ENCODE results near the gene SCN1A. TPM values are rescaled to one million over a fixed set of nuclear protein-coding genes. Genes with fewer than 3 reads are reported as not detected.

SCN1A gene
- total RNA-seq, 4 donors from 2014 or later, result not detected

DNA sequence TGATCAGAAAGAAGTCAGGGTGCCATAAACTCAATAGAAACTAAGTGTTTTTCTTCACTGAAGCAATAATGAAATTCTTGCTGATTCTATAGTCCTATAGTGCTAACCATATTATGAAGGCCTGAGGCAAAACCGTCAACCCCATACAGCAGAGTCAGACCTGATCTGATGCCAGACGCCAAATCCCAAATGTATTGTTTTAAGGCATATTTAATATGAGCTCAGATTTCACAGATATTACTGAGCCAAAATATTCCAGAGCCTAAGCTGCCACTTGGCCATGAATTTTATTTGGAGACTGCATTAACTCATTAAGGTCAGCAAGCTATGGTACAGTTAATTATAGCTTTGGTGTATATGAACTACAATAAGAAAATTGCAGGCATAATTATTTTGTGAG, 53.4 kb downstream of the SCN1A start:
- intact Hi-C loops (cut with DNase I; ENCODE audit: low total_unique reads) (no loop called here), in situ Hi-C loops (cut with MboI; ENCODE audit: low sequenced_read_pairs in 4 of 4) (no loop called here)
- no peaks in the 10 kb centered on the region for H3K27me3 ChIP-seq
- H3K27ac ChIP-seq, result no peak overlapping the region
- H3K4me1 ChIP-seq, result no peaks in the 10 kb centered on the region
- no peak for DNase-seq
- no peak overlapping the region for H3K4me3 ChIP-seq
- no peak for ATAC-seq
- TF ChIP-seq, protein P1, sequence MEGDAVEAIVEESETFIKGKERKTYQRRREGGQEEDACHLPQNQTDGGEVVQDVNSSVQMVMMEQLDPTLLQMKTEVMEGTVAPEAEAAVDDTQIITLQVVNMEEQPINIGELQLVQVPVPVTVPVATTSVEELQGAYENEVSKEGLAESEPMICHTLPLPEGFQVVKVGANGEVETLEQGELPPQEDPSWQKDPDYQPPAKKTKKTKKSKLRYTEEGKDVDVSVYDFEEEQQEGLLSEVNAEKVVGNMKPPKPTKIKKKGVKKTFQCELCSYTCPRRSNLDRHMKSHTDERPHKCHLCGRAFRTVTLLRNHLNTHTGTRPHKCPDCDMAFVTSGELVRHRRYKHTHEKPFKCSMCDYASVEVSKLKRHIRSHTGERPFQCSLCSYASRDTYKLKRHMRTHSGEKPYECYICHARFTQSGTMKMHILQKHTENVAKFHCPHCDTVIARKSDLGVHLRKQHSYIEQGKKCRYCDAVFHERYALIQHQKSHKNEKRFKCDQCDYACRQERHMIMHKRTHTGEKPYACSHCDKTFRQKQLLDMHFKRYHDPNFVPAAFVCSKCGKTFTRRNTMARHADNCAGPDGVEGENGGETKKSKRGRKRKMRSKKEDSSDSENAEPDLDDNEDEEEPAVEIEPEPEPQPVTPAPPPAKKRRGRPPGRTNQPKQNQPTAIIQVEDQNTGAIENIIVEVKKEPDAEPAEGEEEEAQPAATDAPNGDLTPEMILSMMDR (IDR thresholded peaks at IDR 0.05 in 4 of 5, conservative IDR thresholded peaks at IDR 0.05 in 1 of 5), result no peak
- TF ChIP-seq POLR2A (IDR thresholded peaks at IDR 0.05), result no peak
- H3K36me3 ChIP-seq, result no peaks in the 10 kb centered on the region
- no peaks in the 10 kb centered on the region for H3K9me3 ChIP-seq

DNA sequence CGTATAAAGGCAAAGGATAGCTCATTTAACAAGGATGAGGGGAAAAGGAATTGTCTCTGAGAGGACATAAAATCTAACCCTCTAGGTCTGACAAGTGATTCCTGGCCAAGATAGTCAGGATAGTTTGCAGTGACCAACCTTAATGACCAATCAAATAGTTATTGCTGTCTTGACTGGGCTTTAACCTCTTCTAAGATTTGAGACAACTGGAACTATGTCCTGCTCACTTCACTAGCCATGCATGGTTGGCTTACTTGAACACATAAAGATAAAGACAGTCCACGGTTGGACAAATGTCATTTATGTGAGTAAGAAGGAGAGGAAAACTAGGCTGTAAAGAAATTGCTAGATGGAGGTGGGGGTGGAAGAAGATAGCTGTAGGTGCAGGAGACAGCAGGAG, 53.8 kb downstream of the SCN1A start:
- H3K9me3 ChIP-seq, result no peaks in the 10 kb centered on the region
- TF ChIP-seq, protein P1 (IDR thresholded peaks at IDR 0.05 in 4 of 5, conservative IDR thresholded peaks at IDR 0.05 in 1 of 5), result no peak
- no peak for TF ChIP-seq POLR2A (IDR thresholded peaks at IDR 0.05)

DNA sequence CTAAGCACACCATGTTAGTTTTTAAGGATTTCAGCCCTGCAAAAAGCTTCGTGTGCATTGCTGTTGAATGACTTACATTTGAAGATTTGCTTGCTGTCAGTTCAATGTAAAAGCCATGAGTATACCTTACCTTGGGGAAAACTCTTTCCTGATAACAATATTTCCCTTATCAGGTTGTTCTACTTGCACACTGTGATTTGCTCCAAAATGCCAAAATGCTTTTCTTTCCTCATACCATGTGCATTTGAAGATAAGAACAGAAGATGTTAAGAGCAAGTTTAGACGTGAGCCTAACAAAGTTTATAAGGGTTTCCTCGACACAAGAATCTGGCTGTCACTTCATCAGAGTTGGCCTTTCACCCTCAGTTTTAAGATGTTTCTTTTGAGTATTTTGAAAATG, 57.6 kb downstream of the SCN1A start:
- Histone ChIP-seq H3K27ac (no peak overlapping the region), H3K4me3 (no peak overlapping the region), H3K9me3 (no peaks in the 10 kb centered on the region), H3K4me1 (no peaks in the 10 kb centered on the region), H3K27me3 (no peaks in the 10 kb centered on the region), H3K36me3 (no peaks in the 10 kb centered on the region)
- intact Hi-C loops (cut with DNase I; ENCODE audit: low total_unique reads) (no loop called here), in situ Hi-C loops (cut with MboI; ENCODE audit: low sequenced_read_pairs in 4 of 4) (no loop called here)
- no peak for ATAC-seq
- no peak for TF ChIP-seq POLR2A (IDR thresholded peaks at IDR 0.05)
- TF ChIP-seq, protein P1 (IDR thresholded peaks at IDR 0.05 in 4 of 5, conservative IDR thresholded peaks at IDR 0.05 in 1 of 5), result no peak
- DNase-seq, result no peak

More for the DNA sequence above, 53.8 kb downstream of the SCN1A start:
- Histone ChIP-seq H3K27me3 (no peaks in the 10 kb centered on the region), H3K4me1 (no peaks in the 10 kb centered on the region), H3K27ac (no peak overlapping the region), H3K4me3 (no peak overlapping the region), H3K36me3 (no peaks in the 10 kb centered on the region)
- no peak for DNase-seq
- intact Hi-C loops (cut with DNase I; ENCODE audit: low total_unique reads) (no loop called here), in situ Hi-C loops (cut with MboI; ENCODE audit: low sequenced_read_pairs in 4 of 4) (no loop called here)
- ATAC-seq, result no peak

DNA sequence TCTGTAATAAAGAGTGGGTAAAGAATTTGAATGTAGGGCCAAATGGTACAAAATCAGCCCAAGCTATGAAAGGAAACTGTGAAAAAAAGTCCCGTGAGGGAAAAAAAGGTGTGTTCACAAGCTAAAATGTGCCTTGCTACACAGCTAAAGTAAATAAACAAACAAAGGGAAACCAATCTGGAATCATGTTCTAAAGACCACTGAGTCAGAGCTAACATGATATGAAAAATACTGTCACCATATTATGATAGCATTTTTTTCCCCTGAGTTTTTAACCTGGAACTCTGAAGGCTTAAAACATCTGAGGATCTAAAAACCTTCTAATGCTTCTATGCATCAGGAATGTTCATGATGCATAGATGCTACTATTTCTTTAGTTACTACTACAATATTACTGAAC, 58.8 kb downstream of the SCN1A start:
- no peak overlapping the region for H3K4me3 ChIP-seq
- H3K4me1 ChIP-seq, result no peaks in the 10 kb centered on the region
- H3K27me3 ChIP-seq, result no peaks in the 10 kb centered on the region
- intact Hi-C loops (cut with DNase I; ENCODE audit: low total_unique reads) (no loop called here), in situ Hi-C loops (cut with MboI; ENCODE audit: low sequenced_read_pairs in 4 of 4) (no loop called here)
- no peaks in the 10 kb centered on the region for H3K36me3 ChIP-seq
- no peak for TF ChIP-seq POLR2A (IDR thresholded peaks at IDR 0.05)
- TF ChIP-seq, protein P1 (IDR thresholded peaks at IDR 0.05 in 4 of 5, conservative IDR thresholded peaks at IDR 0.05 in 1 of 5), result no peak
- no peaks in the 10 kb centered on the region for H3K9me3 ChIP-seq
- DNase-seq, result no peak
- H3K27ac ChIP-seq, result no peak overlapping the region
- ATAC-seq, result no peak

DNA sequence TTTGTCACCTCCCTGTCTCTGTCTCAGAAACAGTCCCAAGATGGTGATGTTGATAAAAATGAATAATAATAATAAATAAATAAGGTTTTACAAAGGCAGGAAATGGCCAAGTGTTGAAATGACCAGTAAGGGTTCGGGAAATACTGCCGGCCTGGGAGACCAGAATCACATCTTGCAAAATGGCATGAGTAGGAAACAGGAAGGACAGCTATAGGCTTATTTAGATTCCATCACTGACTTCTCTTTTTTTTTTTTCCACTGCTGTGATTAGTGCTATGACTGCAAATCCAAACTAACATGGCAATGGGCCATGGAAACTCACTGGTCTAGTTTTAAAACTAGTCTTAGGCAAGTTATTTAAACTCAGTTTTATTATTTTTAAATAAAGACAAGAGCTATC, 60.6 kb downstream of the SCN1A start:
- in situ Hi-C loops (cut with MboI; ENCODE audit: low sequenced_read_pairs in 4 of 4), result no loop called here
- no peak for TF ChIP-seq POLR2A (IDR thresholded peaks at IDR 0.05)
- TF ChIP-seq, protein P1 (IDR thresholded peaks at IDR 0.05 in 4 of 5, conservative IDR thresholded peaks at IDR 0.05 in 1 of 5), result no peak
- Histone ChIP-seq H3K27ac (no peak overlapping the region), H3K9me3 (no peaks in the 10 kb centered on the region), H3K4me1 (no peaks in the 10 kb centered on the region), H3K27me3 (no peaks in the 10 kb centered on the region), H3K36me3 (no peaks in the 10 kb centered on the region), H3K4me3 (no peak overlapping the region)
- intact Hi-C loops (cut with DNase I; ENCODE audit: low total_unique reads), result no loop called here
- ATAC-seq (no peak), DNase-seq (no peak)

Data from gastrocnemius medialis (tissue), 4 donors.